Activated B cell treated with CpG ODN at 0.5 μM for 24 hours (primary cell): ENCODE results near the gene SLC43A1. TPM values are rescaled to one million over a fixed set of nuclear protein-coding genes. Genes with fewer than 3 reads are reported as not detected.

Experiments
- ATAC-seq: fragments of 200-7000 bp; cut with Tn5 transposase; one replicate; pipeline ENCODE4 v1.10.0; 2021; ENCODE audit warnings: low read depth, mild to moderate bottlenecking, moderate library complexity
- CTCF ChIA-PET: fragments of 350-600 bp; sonication (Branson Sonifier 250); formaldehyde crosslinking; loops from one replicate; lab custom pipeline; 2021; ENCODE audit warnings: antibody characterized with exemption; lab: Charles Lee
- POLR2A ChIA-PET: fragments of 350-600 bp; sonication (Branson Sonifier 250); formaldehyde crosslinking; loops from one replicate; lab custom pipeline; 2021; ENCODE audit warnings: antibody characterized with exemption; lab: Charles Lee
- DNase-seq: peaks from one replicate; pipeline ENCODE4 v3.0.0; 2022
- H3K27ac Mint-ChIP-seq: one replicate; pipeline ENCODE4 v1.8.0; 2020; ENCODE audit warnings: mixed read lengths
- H3K27me3 Mint-ChIP-seq: one replicate; pipeline ENCODE4 v1.8.0; 2021; ENCODE audit warnings: mixed read lengths
- H3K36me3 Mint-ChIP-seq: one replicate; pipeline ENCODE4 v1.8.0; 2021; ENCODE audit warnings: low read depth, mixed read lengths
- H3K4me1 Mint-ChIP-seq: one replicate; pipeline ENCODE4 v1.8.0; 2021; ENCODE audit warnings: mixed read lengths
- H3K4me3 Mint-ChIP-seq: one replicate; pipeline ENCODE4 v1.8.0; 2020; ENCODE audit warnings: mild to moderate bottlenecking, mixed read lengths
- H3K9me3 Mint-ChIP-seq: one replicate; pipeline ENCODE4 v1.8.0; 2020; ENCODE audit warnings: mixed read lengths
- intact Hi-C: fragments of 100-400 bp; cut with micrococcal nuclease; formaldehyde crosslinking; loops from one replicate; pipeline ENCODE4 v1.15.1; 2024
- total RNA-seq: library from RNA; stranded (reverse); gene quantifications from 2 replicates; pipeline ENCODE4 v1.2.3, GENCODE V29; 2022
- TF ChIP-seq, protein P1 (sequence below): fragments of 200-600 bp; IDR thresholded peaks from one replicate; pipeline ENCODE4 v1.8.0; 2022; ENCODE audit warnings: antibody characterized with exemption, mild to moderate bottlenecking

SLC43A1 gene
- total RNA-seq, 1 donor from 2014 or later: 12.8 TPM

DNA sequence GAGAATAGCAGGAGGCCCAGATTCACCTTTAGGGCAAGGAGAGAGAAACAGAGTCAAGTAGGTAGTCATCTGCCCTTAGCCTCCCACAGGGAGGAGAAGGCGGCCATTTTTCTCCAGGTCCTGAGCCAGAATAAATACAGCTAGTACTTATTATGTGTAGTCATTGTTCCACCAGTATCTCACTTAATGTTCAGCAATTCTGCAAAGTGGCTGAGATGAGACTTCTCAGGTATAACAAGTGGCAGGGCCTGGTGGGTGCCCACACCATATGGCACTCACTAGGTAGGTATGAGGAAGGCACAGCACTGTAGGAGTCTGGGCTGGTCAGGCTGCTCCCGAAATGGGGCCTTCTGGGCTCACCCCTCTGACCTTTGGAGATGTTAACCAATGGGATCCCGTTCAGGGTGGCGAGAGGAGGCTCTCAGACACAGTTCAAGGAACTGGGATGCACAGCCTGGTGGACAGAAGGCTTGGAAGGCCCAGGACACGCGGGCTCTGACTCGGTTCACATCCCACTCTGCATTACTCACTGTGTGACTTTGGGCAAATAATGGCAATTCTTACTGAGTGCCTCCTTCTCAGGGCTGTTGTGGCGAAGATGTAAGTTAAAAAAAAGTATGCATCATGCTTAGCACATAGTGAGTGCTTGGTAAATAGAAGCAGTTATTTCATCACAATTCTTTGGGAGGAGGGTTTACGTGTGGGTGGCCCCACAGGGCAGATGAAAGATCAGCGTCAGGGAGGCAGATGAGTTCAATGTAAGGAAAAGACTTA is 30.1 kb downstream of the SLC43A1 start:
- Mint-ChIP-seq H3K36me3 (peaks cover 7% of the 10 kb centered on the region), H3K27ac (no peak overlapping the region), H3K9me3 (no peaks in the 10 kb centered on the region), H3K4me1 (peaks cover 41% of the 10 kb centered on the region), H3K27me3 (no peaks in the 10 kb centered on the region), H3K4me3 (no peak overlapping the region)
- TF ChIP-seq, protein P1, sequence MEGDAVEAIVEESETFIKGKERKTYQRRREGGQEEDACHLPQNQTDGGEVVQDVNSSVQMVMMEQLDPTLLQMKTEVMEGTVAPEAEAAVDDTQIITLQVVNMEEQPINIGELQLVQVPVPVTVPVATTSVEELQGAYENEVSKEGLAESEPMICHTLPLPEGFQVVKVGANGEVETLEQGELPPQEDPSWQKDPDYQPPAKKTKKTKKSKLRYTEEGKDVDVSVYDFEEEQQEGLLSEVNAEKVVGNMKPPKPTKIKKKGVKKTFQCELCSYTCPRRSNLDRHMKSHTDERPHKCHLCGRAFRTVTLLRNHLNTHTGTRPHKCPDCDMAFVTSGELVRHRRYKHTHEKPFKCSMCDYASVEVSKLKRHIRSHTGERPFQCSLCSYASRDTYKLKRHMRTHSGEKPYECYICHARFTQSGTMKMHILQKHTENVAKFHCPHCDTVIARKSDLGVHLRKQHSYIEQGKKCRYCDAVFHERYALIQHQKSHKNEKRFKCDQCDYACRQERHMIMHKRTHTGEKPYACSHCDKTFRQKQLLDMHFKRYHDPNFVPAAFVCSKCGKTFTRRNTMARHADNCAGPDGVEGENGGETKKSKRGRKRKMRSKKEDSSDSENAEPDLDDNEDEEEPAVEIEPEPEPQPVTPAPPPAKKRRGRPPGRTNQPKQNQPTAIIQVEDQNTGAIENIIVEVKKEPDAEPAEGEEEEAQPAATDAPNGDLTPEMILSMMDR: no peak
- intact Hi-C loops: no loop called here
- no peak for ATAC-seq
- ChIA-PET POLR2A (interaction anchor here (1.1 kb wide), 1 partner anchor 159 kb away, joined by 4 read pairs; no protein-coding TSS in a partner anchor), CTCF (interaction anchor here (2.5 to 9.9 kb wide), 2 partner anchors 8 to 27 kb away, joined by 33 to 191 read pairs; partner anchors contain the start of gene RTN4RL2)
- no peak for DNase-seq

DNA sequence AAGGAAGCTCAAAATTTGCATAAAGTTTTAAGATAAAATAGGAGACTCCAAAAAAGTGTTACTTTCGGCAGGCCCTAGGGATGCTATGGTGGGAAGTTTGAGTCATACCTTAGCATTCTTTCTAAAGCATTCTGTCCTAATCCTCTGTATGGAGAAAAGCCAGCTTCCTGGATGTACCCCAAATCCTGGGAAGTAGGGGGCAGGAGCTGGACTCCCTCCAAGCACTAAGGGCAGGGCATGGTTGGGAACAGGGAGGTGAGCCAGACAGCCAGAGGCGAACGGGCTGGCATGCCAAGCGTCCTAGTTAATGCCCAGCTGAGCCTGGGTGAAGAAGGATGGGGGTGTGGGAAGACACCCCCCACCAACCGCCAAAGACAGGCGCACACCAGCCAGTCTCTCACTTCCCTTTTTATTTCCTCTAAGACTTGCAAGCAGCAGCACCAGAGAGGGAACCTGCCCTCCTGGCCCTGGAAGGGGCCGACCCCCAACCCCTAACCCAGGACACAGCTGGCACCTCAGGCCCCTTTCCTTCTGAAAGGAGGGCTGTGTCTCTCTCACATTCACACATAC is 31.3 kb downstream of the SLC43A1 start:
- Mint-ChIP-seq H3K36me3 (peaks cover 7% of the 10 kb centered on the region), H3K9me3 (no peaks in the 10 kb centered on the region), H3K4me3 (peak overlapping the region; percentile 50), H3K4me1 (peaks cover 50% of the 10 kb centered on the region), H3K27me3 (no peaks in the 10 kb centered on the region), H3K27ac (peak overlapping the region; percentile 30)
- TF ChIP-seq, protein P1: no peak
- DNase-seq (peak; percentile 38), ATAC-seq (peak; percentile 72)
- ChIA-PET POLR2A (interaction anchor here (0.6 to 1.9 kb wide), 10 partner anchors 9 to 171 kb away, joined by 3 to 22 read pairs (median 4); partner anchors contain the start of genes SSRP1 and TNKS1BP1), CTCF (interaction anchor here (0.6 to 9.9 kb wide), 13 partner anchors 9 to 317 kb away, joined by 3 to 191 read pairs (median 4); partner anchors contain the start of gene RTN4RL2)
- intact Hi-C loops: loop anchor here (1.0 to 5.0 kb wide), 6 partner anchors 8 to 313 kb away; no protein-coding TSS in a partner anchor

DNA sequence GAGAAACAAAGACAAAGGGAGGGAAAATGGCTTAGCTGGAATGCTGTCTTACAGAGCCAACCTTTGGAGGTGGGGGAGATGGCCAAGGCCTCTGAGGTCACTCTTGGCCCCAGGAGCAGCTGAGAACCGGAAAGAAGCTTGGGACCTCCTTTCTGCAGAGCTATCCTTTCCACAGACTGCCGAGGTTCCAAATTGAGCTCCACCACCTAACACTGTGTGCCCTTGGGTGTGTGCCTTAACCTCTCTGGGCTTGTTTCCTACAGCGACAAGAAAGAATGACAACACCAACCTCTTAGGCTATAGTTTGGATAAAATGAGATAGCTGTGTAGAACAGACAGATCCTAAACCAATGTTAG is 32.0 kb downstream of the SLC43A1 start:
- no peak for ATAC-seq
- POLR2A ChIA-PET: interaction anchor here (0.8 to 1.9 kb wide), 6 partner anchors 10 to 158 kb away, joined by 3 to 22 read pairs (median 6); partner anchors contain the start of gene TNKS1BP1

DNA sequence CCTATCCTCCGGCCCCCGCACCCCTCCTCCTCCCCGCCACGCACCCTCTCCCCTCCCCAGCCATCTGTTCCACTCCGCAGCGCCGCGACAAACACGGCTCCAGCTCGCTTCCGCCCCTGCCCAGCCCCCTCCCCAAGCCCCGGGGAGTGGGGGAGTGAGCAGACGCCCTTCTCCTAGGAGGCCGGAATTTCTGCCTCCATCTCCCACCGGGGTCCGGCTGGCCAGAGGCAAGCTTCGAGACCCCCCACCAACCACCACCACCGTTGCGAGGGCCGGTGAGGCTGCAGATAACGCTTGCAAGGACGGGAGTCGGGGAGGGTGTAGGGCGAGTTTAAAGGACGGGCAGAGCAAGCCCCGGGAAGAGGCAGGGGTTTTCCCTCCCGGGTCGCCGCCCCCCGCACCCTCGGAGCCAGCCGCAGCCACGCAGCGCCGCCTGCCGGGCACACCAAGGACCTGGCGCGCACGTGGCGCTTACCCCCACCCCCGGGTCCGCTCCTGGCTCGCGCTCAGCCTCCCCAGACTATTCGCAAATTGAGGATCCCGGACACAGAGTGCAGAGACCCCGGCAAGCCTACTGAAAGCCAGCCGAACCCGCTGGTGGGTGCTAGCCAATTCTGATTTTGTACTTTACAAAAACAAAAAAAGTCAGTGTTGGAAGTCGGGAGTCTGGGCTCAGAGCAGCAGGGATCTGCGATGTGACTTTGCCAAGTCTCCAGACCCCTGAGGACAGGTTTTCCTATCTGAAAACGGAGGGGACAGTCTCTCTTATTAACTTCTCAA is 32.5 kb downstream of the SLC43A1 start:
- H3K4me1 Mint-ChIP-seq: peaks cover 51% of the 10 kb centered on the region
- peak; percentile 70 for DNase-seq
- CTCF ChIA-PET: interaction anchor here (0.7 to 9.9 kb wide), 12 partner anchors 11 to 318 kb away, joined by 3 to 191 read pairs (median 4); partner anchors contain the start of gene RTN4RL2
- no peaks in the 10 kb centered on the region for H3K27me3 Mint-ChIP-seq
- H3K36me3 Mint-ChIP-seq: peaks cover 3% of the 10 kb centered on the region
- no peak overlapping the region for H3K27ac Mint-ChIP-seq
- POLR2A ChIA-PET: interaction anchor here (0.6 to 1.9 kb wide), 8 partner anchors 23 to 155 kb away, joined by 3 to 22 read pairs (median 4); partner anchors contain the start of genes RTN4RL2 and TIMM10
- H3K9me3 Mint-ChIP-seq: no peaks in the 10 kb centered on the region
- peak overlapping the region; percentile 79 for H3K4me3 Mint-ChIP-seq
- TF ChIP-seq, protein P1: no peak
- intact Hi-C loops: loop anchor here (1.0 to 5.0 kb wide), 7 partner anchors 26 to 314 kb away; partner anchors contain the start of gene UBE2L6
- ATAC-seq: peak; percentile 74

More for the DNA sequence above, 32.0 kb downstream of the SLC43A1 start:
- peaks cover 3% of the 10 kb centered on the region for H3K36me3 Mint-ChIP-seq
- CTCF ChIA-PET: interaction anchor here (0.6 to 9.9 kb wide), 13 partner anchors 10 to 317 kb away, joined by 3 to 191 read pairs (median 4); partner anchors contain the start of gene RTN4RL2
- TF ChIP-seq, protein P1: no peak
- H3K4me3 Mint-ChIP-seq: peak overlapping the region; percentile 70
- no peaks in the 10 kb centered on the region for H3K9me3 Mint-ChIP-seq
- no peak overlapping the region for H3K27ac Mint-ChIP-seq
- H3K4me1 Mint-ChIP-seq: peaks cover 51% of the 10 kb centered on the region
- no peak for DNase-seq
- intact Hi-C loops: loop anchor here (1.0 to 5.0 kb wide), 7 partner anchors 26 to 314 kb away; partner anchors contain the start of gene UBE2L6
- no peaks in the 10 kb centered on the region for H3K27me3 Mint-ChIP-seq
